ENCODE results near the gene C1QTNF9B.

DNA sequence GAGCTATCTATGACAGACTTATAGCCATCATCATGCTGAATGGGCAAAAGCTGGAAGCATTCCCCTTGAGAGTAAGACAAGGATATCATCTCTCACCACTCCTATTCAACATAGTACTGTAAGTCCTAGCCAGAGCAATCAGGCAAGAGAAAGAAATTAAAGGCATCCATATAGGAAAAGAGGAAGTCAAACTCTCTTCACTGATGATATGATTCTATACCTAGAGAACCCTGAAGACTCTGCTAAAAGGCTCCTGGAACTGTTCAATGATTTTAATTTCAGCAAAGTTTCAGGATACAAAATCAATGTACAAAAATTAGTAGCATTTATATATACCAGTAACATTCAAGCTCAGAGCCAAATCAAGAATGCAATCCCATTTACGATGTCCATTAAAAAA lies 21.7 kb upstream of the C1QTNF9B start:
- TF ChIP-seq EZH2phosphoT487 (IDR thresholded peaks at IDR 0.05; ENCODE audit: borderline replicate concordance, low read depth, low read length) = no peak
- TF ChIP-seq, protein P1, sequence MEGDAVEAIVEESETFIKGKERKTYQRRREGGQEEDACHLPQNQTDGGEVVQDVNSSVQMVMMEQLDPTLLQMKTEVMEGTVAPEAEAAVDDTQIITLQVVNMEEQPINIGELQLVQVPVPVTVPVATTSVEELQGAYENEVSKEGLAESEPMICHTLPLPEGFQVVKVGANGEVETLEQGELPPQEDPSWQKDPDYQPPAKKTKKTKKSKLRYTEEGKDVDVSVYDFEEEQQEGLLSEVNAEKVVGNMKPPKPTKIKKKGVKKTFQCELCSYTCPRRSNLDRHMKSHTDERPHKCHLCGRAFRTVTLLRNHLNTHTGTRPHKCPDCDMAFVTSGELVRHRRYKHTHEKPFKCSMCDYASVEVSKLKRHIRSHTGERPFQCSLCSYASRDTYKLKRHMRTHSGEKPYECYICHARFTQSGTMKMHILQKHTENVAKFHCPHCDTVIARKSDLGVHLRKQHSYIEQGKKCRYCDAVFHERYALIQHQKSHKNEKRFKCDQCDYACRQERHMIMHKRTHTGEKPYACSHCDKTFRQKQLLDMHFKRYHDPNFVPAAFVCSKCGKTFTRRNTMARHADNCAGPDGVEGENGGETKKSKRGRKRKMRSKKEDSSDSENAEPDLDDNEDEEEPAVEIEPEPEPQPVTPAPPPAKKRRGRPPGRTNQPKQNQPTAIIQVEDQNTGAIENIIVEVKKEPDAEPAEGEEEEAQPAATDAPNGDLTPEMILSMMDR (conservative IDR thresholded peaks at IDR 0.05; ENCODE audit: low read length) = no peak

Measured in OCI-LY7 (cell line).